HG02642 (cell line): ENCODE data around the gene LIN28A.
"Not testable (repeated sequence)": the region's sequence is repeated elsewhere in the genome, so short reads cannot be mapped to it uniquely, and the experiment has no call there.

Experiments
- ATAC-seq: cut with Tn5 transposase; IDR thresholded peaks from one replicate; pipeline ENCODE4 v1.9.1; 2021; ENCODE audit warnings: mild to moderate bottlenecking; ENCODE audit not compliant: unreplicated experiment, poor library complexity

The LIN28A gene

GRCh38 chr1:26385063-26385462 is 25.6 kb upstream of the LIN28A start:
- ATAC-seq = not testable (repeated sequence)

GRCh38 chr1:26387447-26387846 is 23.2 kb upstream of the LIN28A start:
- no peak for ATAC-seq

DNA sequence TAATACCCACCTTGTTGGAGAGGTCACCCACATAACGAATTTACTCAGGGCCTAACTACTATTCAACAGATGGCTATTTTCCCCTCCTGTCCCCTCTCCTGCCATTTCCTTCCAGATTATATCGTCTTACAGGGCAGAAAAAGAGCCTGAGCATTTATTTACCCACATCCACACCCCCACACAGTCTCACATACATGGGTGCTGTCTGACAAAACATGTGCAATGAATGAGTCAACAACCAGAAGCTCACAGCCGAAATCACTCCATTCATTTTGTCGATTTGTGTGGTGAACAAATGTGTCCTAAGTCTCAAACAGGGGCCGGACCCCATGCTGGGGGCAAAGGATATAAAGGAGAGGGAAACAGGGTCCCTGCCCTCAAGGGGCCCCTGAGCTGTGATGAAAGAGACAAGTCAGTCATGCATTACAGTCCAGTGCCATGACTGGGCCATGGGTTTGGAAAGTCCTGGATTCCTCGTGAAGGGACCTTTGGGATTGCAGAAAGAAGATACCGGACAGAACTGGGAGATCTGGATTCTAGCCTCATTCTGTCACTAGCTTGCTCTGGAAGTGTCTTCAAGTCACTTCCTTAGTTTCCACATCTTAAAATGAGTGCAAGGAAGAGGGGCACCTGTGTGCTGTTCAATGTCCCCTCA is 21.7 kb upstream of the LIN28A start:
- no peak for ATAC-seq

DNA sequence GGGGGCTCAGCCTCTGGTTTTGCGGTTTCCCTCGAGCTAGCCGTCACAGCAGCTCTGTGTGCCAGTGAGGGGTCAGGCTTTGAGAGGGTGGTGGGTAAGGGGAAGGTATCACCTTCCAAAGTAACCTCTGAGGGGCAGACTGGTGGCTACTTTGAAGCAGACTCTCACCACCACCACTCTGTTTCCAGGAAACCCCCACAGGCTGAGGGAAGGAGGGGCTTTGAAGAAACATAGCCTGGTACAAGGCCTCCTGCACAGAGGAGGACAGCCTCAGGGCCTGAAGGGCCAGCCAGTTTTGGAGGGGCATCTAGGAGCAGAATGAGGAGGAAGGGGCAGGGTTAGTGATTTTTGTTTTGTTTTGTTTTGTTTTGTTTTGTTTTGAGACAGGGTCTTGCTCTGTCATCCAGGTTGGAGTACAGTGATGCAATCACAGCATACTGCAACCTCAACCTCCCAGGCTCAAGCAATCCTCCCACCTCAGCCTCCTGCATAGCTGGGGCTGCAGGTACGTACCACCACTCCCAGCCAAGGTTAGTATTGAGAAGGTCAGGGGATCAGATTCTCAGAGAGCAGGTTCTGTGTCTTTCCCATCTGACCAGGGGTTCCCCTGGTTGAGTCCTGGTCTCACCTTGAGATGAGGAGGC is 20.9 kb upstream of the LIN28A start:
- no peak for ATAC-seq

GRCh38 chr1:26391450-26391849 is 19.2 kb upstream of the LIN28A start:
- no peak for ATAC-seq

DNA sequence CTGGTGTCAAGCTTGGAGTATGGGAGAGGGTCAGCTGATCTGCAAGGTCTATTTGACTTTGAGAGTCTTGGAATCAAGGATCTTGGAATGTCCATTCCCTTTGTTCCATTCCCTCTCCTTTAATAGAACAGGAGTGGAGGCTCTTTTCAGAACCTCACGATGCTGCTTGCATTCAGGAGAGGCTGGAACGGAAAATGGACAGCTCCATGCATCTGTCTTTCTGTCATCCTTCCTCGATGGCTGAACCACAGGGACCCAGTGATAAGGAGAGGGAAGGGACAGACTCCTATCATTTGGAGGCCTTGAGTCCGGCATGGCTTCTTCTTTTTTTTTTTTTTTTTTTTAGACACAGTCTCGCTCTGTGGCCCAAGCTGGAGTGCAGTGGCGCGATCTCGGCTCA is 14.9 kb upstream of the LIN28A start:
- ATAC-seq = no peak

- no peak for ATAC-seq
Observed at GRCh38 chr1:26399034-26399433, 11.6 kb upstream of the LIN28A start.

- ATAC-seq = no peak
Observed at GRCh38 chr1:26401891-26402290, 8.7 kb upstream of the LIN28A start.

GRCh38 chr1:26403656-26404055 is 7.0 kb upstream of the LIN28A start:
- no peak for ATAC-seq

GRCh38 chr1:26404641-26405040 is 6.0 kb upstream of the LIN28A start:
- no peak for ATAC-seq

GRCh38 chr1:26405281-26405915 is 5.2 kb upstream of the LIN28A start:
- no peak for ATAC-seq

- no peak for ATAC-seq
Observed at GRCh38 chr1:26408604-26409003, 2.0 kb upstream of the LIN28A start.

- no peak for ATAC-seq
Observed at GRCh38 chr1:26409191-26409807, 1.3 kb upstream of the LIN28A start.

- no peak for ATAC-seq
Observed at GRCh38 chr1:26411624-26412074, 1.0 kb downstream of the LIN28A start.

- ATAC-seq = no peak
Observed at GRCh38 chr1:26412180-26412840, 1.7 kb downstream of the LIN28A start.

GRCh38 chr1:26413031-26413430 is 2.4 kb downstream of the LIN28A start:
- no peak for ATAC-seq

DNA sequence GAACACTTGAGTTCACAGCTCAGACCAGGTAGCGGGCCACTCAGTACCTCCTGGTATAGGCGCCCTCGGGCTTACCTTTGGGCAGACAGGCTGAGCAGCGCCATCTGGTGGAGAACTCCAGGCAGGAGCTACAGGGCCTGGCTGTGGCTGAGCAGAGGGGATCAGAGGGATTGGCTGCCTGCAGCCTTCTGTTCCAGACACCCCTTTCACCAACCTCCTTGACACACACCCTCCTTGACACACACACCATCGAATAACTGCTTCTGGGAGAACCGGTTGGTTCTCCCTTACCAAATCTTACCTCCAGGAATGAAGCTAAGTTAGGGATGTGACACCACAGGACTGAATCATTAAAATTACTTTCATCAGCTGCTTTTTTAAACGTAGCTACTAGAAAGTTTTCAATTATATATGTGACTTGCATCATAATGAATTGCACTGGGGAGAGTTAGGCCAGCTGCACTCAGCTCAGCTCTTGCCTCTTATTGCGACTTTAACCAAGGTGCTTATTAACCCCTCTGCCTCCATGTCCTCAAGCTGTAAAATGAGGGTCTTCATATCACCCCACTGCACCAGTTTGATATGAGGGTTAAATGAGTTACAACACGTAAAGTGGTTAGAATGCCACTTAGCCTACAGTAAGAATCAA is 6.6 kb downstream of the LIN28A start:
- ATAC-seq = no peak

DNA sequence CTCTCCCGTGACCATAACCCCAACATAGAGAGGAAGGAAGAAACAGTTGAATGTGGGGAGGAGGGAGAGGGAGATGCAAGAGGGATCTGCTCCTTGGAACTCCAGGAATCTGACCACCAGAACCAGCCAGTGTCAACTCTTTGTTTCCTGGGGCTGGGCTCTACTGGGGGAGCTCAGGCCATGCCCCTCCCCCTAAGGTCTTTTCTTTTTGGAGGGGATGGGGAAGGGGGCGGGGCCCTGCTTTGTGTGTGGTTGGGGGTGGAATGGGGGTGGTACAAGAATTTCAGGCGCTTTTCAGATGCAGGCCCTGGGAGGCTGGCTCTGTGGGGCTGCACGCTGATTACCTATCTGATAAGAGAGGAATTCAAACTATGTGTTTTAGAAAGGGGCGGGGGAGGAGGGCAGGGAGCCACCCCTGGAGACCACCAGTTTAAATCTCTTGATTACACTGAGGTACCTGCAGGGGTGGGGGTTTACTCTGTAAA is 8.3 kb downstream of the LIN28A start:
- no peak for ATAC-seq

- no peak for ATAC-seq
Observed at GRCh38 chr1:26419494-26419893, 8.9 kb downstream of the LIN28A start.

- ATAC-seq = no peak
Observed at GRCh38 chr1:26429721-26430120, 19.1 kb downstream of the LIN28A start.
